ENCODE measurements around the gene PDE6A. TPM values are rescaled to one million over a fixed set of nuclear protein-coding genes. Genes with fewer than 3 reads are reported as not detected.

Gene PDE6A
- total RNA-seq, 2 experiments from 2014 or later: not detected

GRCh38 chr5:149901511-149901910, 43.1 kb downstream of the PDE6A start:
- Histone ChIP-seq H3K4me2 (ENCODE audit: low read length) (no peak overlapping the region), H3K9me3 (ENCODE audit: low read length) (no peaks in the 10 kb centered on the region), H3K79me2 (ENCODE audit: insufficient read depth, low read depth, low read length) (no peaks in the 10 kb centered on the region), H3K4me1 (ENCODE audit: insufficient read depth, low read length, poor library complexity, severe bottlenecking) (no peaks in the 10 kb centered on the region), H2AFZ (ENCODE audit: low read length) (no peak overlapping the region), H3K4me3 (ENCODE audit: low read depth, low read length, poor library complexity, severe bottlenecking) (no peak overlapping the region), H3K36me3 (ENCODE audit: insufficient read depth, low read length) (no peaks in the 10 kb centered on the region), H3K9me2 (ENCODE audit: insufficient read depth, low read length) (no peaks in the 10 kb centered on the region), H3K27ac (ENCODE audit: low read depth, low read length, poor library complexity, severe bottlenecking) (no peak overlapping the region), H4K20me1 (ENCODE audit: insufficient read depth, low read length) (no peaks in the 10 kb centered on the region)
- TF ChIP-seq CTCF (conservative IDR thresholded peaks at IDR 0.05; ENCODE audit: low read length) (no peak), EZH2phosphoT487 (IDR thresholded peaks at IDR 0.05; ENCODE audit: borderline replicate concordance, low read depth, low read length) (no peak)
- ChIA-PET POLR2A (no interaction called here), CTCF (ENCODE audit: unreplicated experiment) (no interaction called here)
- no peak for DNase-seq (ENCODE audit: low spot score)
- intact Hi-C loops (cut with micrococcal nuclease; ENCODE audit: unreplicated experiment): no loop called here
- no TSS peak for BruUV-seq (replicated peaks)

GRCh38 chr5:149900390-149900789, 44.2 kb downstream of the PDE6A start:
- Histone ChIP-seq H3K4me2 (ENCODE audit: low read length) (no peak overlapping the region), H3K27ac (ENCODE audit: low read depth, low read length, poor library complexity, severe bottlenecking) (no peak overlapping the region), H3K36me3 (ENCODE audit: insufficient read depth, low read length) (no peaks in the 10 kb centered on the region), H3K4me3 (ENCODE audit: low read depth, low read length, poor library complexity, severe bottlenecking) (no peak overlapping the region), H3K9me3 (ENCODE audit: low read length) (no peaks in the 10 kb centered on the region), H3K79me2 (ENCODE audit: insufficient read depth, low read depth, low read length) (no peaks in the 10 kb centered on the region), H3K4me1 (ENCODE audit: insufficient read depth, low read length, poor library complexity, severe bottlenecking) (no peaks in the 10 kb centered on the region), H2AFZ (ENCODE audit: low read length) (no peak overlapping the region), H3K9me2 (ENCODE audit: insufficient read depth, low read length) (no peaks in the 10 kb centered on the region), H4K20me1 (ENCODE audit: insufficient read depth, low read length) (no peaks in the 10 kb centered on the region)
- intact Hi-C loops (cut with micrococcal nuclease; ENCODE audit: unreplicated experiment): no loop called here
- no peak for TF ChIP-seq CTCF (conservative IDR thresholded peaks at IDR 0.05; ENCODE audit: low read length)
- TF ChIP-seq EZH2phosphoT487 (IDR thresholded peaks at IDR 0.05; ENCODE audit: borderline replicate concordance, low read depth, low read length): no peak
- BruUV-seq (replicated peaks): no TSS peak
- CTCF ChIA-PET (ENCODE audit: unreplicated experiment): no interaction called here
- POLR2A ChIA-PET: interaction anchor here (0.5 kb wide), 1 partner anchor 8 kb away, joined by 4 read pairs; no protein-coding TSS in a partner anchor
- DNase-seq (ENCODE audit: low spot score): no peak

DNA sequence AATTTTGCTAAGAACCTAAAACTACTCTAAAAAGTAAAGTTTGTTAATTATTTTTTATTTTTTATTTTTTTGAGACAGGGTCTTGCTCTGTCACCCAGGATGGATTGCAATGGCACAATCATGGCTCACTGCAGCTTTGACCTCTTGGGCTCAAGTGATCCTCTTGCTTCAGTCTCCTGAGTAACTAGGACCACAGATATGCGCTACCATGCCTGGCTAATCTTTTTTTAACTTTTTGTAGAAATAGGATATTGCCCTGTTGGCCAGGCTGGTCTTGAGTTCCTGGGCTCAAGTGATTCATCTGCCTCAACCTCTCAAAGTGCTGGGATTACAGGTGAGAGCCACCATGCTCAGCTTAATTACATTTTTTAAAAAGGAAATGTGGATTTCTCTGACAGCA, 45.8 kb downstream of the PDE6A start:
- Histone ChIP-seq H4K20me1 (ENCODE audit: insufficient read depth, low read length) (no peaks in the 10 kb centered on the region), H3K79me2 (ENCODE audit: insufficient read depth, low read depth, low read length) (no peaks in the 10 kb centered on the region), H3K9me3 (ENCODE audit: low read length) (no peaks in the 10 kb centered on the region), H3K4me2 (ENCODE audit: low read length) (no peak overlapping the region), H3K4me1 (ENCODE audit: insufficient read depth, low read length, poor library complexity, severe bottlenecking) (no peaks in the 10 kb centered on the region), H3K36me3 (ENCODE audit: insufficient read depth, low read length) (no peaks in the 10 kb centered on the region), H3K4me3 (ENCODE audit: low read depth, low read length, poor library complexity, severe bottlenecking) (no peak overlapping the region), H3K9me2 (ENCODE audit: insufficient read depth, low read length) (no peaks in the 10 kb centered on the region), H3K27ac (ENCODE audit: low read depth, low read length, poor library complexity, severe bottlenecking) (no peak overlapping the region), H2AFZ (ENCODE audit: low read length) (no peak overlapping the region)
- no peak for DNase-seq (ENCODE audit: low spot score)
- intact Hi-C loops (cut with micrococcal nuclease; ENCODE audit: unreplicated experiment): no loop called here
- CTCF ChIA-PET (ENCODE audit: unreplicated experiment): no interaction called here
- no TSS peak for BruUV-seq (replicated peaks)
- TF ChIP-seq CTCF (conservative IDR thresholded peaks at IDR 0.05; ENCODE audit: low read length): no peak
- no peak for TF ChIP-seq EZH2phosphoT487 (IDR thresholded peaks at IDR 0.05; ENCODE audit: borderline replicate concordance, low read depth, low read length)
- POLR2A ChIA-PET: no interaction called here

Measured in OCI-LY7 (cell line).